ENCODE measurements around the gene ACACA. TPM values are rescaled to one million over a fixed set of nuclear protein-coding genes. Genes with fewer than 3 reads are reported as not detected.

Gene ACACA
- total RNA-seq, 1 donor = 72.7 TPM

DNA sequence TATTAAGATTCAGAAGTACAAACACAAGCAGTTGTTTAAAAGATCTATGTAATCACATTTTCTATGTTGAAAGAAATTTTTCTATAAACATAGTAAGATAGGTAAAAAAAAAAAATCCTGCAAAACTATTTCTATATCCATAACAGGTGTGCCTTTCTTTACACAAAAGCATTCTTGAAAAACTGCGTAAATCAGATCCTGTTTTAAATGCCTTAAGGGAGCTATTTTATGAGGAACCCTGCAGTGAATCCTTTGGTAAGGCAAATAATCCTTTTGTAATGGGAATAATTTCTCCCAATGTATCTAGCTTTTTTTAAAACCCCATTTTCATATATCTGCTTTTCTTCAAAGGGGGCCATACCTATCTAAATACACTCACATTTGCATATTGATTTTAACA, 300.6 kb downstream of the ACACA start:
- TF ChIP-seq CTCF (IDR thresholded peaks at IDR 0.05; ENCODE audit: insufficient read depth, low read length) = no peak
- no peak overlapping the region for H3K4me3 ChIP-seq (ENCODE audit: low read depth, low read length)
- no peak for DNase-seq (ENCODE audit: low read depth)

DNA sequence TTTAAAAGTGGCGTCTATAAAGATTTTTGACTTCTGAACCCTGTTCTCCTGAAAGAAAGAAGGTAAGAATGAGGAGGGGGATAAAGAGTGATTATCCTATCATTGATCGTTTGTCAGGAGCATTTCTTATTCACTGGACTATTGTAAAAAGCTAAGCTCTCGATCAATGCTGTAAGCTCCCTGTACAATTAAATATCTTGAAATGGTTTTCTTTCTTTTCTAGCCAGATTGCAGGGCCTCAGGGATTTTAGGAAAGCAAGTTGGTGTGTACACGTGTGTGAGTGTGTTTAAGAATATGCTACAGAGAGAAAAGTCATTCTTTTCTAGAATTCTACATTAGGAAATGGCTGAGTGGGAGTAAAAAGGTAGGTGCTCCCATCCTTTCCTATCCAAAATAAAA, 303.4 kb downstream of the ACACA start:
- no peak for DNase-seq (ENCODE audit: low read depth)
- TF ChIP-seq CTCF (IDR thresholded peaks at IDR 0.05; ENCODE audit: insufficient read depth, low read length) = no peak
- H3K4me3 ChIP-seq (ENCODE audit: low read depth, low read length) = no peak overlapping the region

GRCh38 chr17:37101306-37101705, 305.3 kb downstream of the ACACA start:
- TF ChIP-seq CTCF (IDR thresholded peaks at IDR 0.05; ENCODE audit: insufficient read depth, low read length) = no peak
- no peak overlapping the region for H3K4me3 ChIP-seq (ENCODE audit: low read depth, low read length)
- no peak for DNase-seq (ENCODE audit: low read depth)

- DNase-seq (ENCODE audit: low read depth) = no peak
- TF ChIP-seq CTCF (IDR thresholded peaks at IDR 0.05; ENCODE audit: insufficient read depth, low read length) = no peak
These were observed 306.4 kb downstream of the ACACA start for GRCh38 chr17:37100231-37100630.

GRCh38 chr17:37098910-37099664, 307.5 kb downstream of the ACACA start:
- H3K4me3 ChIP-seq (ENCODE audit: low read depth, low read length) = no peak overlapping the region
- no peak for TF ChIP-seq CTCF (IDR thresholded peaks at IDR 0.05; ENCODE audit: insufficient read depth, low read length)
- DNase-seq (ENCODE audit: low read depth) = no peak

More at GRCh38 chr17:37100231-37100630, 306.4 kb downstream of the ACACA start:
- no peak overlapping the region for H3K4me3 ChIP-seq (ENCODE audit: low read depth, low read length)

- DNase-seq (ENCODE audit: low read depth) = no peak
- H3K4me3 ChIP-seq (ENCODE audit: low read depth, low read length) = no peak overlapping the region
These were observed 308.5 kb downstream of the ACACA start for GRCh38 chr17:37098152-37098551.

More at GRCh38 chr17:37098152-37098551, 308.5 kb downstream of the ACACA start:
- no peak for TF ChIP-seq CTCF (IDR thresholded peaks at IDR 0.05; ENCODE audit: insufficient read depth, low read length)

Measured in fibroblast of the aortic adventitia (primary cell).